ENCODE data around the gene PDCD11.

PDCD11 gene

DNA sequence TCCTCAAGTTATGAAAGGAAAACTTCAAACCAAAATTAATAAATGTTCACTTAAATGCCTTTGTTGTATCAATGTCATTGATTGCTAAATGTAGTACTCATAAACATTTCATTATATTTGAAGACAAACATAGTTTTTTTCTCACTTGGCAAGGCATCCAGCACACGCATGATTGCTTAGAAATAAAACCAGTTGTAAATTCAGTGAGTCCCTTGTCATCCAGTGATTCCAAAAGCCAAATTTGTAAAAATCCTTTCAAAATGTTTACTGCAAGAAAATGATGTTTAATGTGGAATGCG is 90.9 kb downstream of the PDCD11 start:
- Histone ChIP-seq H4K20me1 (ENCODE audit: insufficient read depth, low read length) (no peaks in the 10 kb centered on the region), H3K36me3 (replicated peaks; ENCODE audit: insufficient read depth, low read length) (no peaks in the 10 kb centered on the region), H3K9me2 (replicated peaks; ENCODE audit: insufficient read depth, low read length) (no peaks in the 10 kb centered on the region), H3K4me3 (ENCODE audit: low read length) (no peak overlapping the region), H3F3A (ENCODE audit: insufficient read depth, low read length) (peaks cover 26% of the 10 kb centered on the region), H3K27ac (ENCODE audit: low read length) (no peak overlapping the region), H3K79me2 (ENCODE audit: low read length) (no peaks in the 10 kb centered on the region), H3K9ac (ENCODE audit: low read length) (no peak overlapping the region), H3K9me3 (replicated peaks; ENCODE audit: insufficient read depth, low read length) (no peaks in the 10 kb centered on the region), H2AFZ (ENCODE audit: low read length) (no peak overlapping the region), H3K4me1 (ENCODE audit: low read length) (peaks cover 23% of the 10 kb centered on the region), H3K27me3 (replicated peaks; ENCODE audit: insufficient read depth, low read length) (no peaks in the 10 kb centered on the region), H3K4me2 (ENCODE audit: low read depth, low read length) (no peak overlapping the region)
- no peak for DNase-seq
- TF ChIP-seq EZH2 (optimal IDR thresholded peaks at IDR 0.05; ENCODE audit: low read depth, low read length) (no peak), EZH2phosphoT487 (IDR thresholded peaks at IDR 0.05; ENCODE audit: low read length) (no peak)
- TF ChIP-seq, protein P1, sequence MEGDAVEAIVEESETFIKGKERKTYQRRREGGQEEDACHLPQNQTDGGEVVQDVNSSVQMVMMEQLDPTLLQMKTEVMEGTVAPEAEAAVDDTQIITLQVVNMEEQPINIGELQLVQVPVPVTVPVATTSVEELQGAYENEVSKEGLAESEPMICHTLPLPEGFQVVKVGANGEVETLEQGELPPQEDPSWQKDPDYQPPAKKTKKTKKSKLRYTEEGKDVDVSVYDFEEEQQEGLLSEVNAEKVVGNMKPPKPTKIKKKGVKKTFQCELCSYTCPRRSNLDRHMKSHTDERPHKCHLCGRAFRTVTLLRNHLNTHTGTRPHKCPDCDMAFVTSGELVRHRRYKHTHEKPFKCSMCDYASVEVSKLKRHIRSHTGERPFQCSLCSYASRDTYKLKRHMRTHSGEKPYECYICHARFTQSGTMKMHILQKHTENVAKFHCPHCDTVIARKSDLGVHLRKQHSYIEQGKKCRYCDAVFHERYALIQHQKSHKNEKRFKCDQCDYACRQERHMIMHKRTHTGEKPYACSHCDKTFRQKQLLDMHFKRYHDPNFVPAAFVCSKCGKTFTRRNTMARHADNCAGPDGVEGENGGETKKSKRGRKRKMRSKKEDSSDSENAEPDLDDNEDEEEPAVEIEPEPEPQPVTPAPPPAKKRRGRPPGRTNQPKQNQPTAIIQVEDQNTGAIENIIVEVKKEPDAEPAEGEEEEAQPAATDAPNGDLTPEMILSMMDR (IDR thresholded peaks at IDR 0.05; ENCODE audit: low read length), result no peak

DNA sequence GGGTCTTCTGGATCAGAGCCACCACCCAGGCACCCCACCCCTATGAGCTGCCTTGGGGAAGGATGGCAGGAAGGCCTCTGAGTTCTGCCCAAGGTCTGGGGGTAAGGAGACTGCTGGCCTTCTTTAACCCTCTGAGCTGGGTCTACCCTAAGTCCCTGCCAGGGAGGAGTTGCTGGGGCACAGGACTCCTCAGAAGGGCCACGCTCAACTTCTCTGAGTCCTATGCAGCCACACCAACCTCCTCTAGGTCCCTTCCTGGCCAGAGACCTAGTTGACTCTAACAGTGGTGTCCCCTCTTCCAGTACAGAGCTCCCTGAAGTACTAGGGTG is 94.5 kb downstream of the PDCD11 start:
- Histone ChIP-seq H3K4me1 (ENCODE audit: low read length) (peaks cover 40% of the 10 kb centered on the region), H3K9me3 (replicated peaks; ENCODE audit: insufficient read depth, low read length) (no peaks in the 10 kb centered on the region), H3K79me2 (ENCODE audit: low read length) (0 out of 2 replicates have a peak, but pooled peaks cover 13% of the 10 kb centered on the region), H3K4me3 (ENCODE audit: low read length) (no peak overlapping the region), H3K27me3 (replicated peaks; ENCODE audit: insufficient read depth, low read length) (no peaks in the 10 kb centered on the region), H3K9me2 (replicated peaks; ENCODE audit: insufficient read depth, low read length) (no peaks in the 10 kb centered on the region), H3K27ac (ENCODE audit: low read length) (peak overlapping the region; percentile 85), H3K9ac (ENCODE audit: low read length) (peak overlapping the region; percentile 74), H3F3A (ENCODE audit: insufficient read depth, low read length) (peaks cover 30% of the 10 kb centered on the region), H4K20me1 (ENCODE audit: insufficient read depth, low read length) (no peaks in the 10 kb centered on the region), H2AFZ (ENCODE audit: low read length) (no peak overlapping the region), H3K4me2 (ENCODE audit: low read depth, low read length) (peak overlapping the region; percentile 67), H3K36me3 (replicated peaks; ENCODE audit: insufficient read depth, low read length) (no peaks in the 10 kb centered on the region)
- no peak for DNase-seq
- no peak for TF ChIP-seq EZH2phosphoT487 (IDR thresholded peaks at IDR 0.05; ENCODE audit: low read length)
- TF ChIP-seq, protein P1 (IDR thresholded peaks at IDR 0.05; ENCODE audit: low read length), result no peak
- no peak for TF ChIP-seq EZH2 (optimal IDR thresholded peaks at IDR 0.05; ENCODE audit: low read depth, low read length)

DNA sequence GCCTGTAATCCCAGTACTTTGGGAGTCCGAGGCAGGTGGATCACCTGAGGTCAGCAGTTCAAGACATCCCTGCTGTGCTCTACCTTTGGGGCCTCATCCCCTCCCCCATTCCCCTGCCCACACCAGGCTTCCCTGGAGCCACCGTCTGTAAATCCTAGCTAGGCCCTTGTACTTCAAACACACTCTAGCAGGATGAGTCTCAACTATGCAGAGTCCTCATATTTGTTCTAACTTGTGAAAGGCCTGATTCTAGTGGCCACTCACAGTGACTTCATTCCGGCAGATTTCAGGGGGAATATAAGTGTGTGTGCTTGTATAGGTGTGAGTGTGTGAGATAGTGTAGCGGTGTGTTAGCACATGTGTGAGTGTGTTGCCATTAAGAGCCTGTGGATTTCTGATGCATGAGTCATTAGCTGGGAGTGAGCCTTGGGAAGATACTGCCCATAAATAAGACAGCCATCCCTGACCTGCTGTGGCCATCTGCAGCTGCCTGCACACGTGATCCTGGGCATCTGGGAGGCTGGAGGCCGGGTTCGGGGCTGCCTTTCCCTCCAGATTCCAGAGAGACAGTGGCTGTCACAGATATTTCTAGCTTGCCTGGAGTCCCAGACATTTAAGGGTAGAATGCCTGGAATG is 95.4 kb downstream of the PDCD11 start:
- no peaks in the 10 kb centered on the region for H3K9me2 ChIP-seq (replicated peaks; ENCODE audit: insufficient read depth, low read length)
- peaks cover 13% of the 10 kb centered on the region; the same call in 1 of the 2 replicates for H3K79me2 ChIP-seq (ENCODE audit: low read length)
- no peaks in the 10 kb centered on the region for H3K27me3 ChIP-seq (replicated peaks; ENCODE audit: insufficient read depth, low read length)
- no peak overlapping the region for H3K9ac ChIP-seq (ENCODE audit: low read length)
- DNase-seq, result no peak
- TF ChIP-seq EZH2 (optimal IDR thresholded peaks at IDR 0.05; ENCODE audit: low read depth, low read length) (no peak), EZH2phosphoT487 (IDR thresholded peaks at IDR 0.05; ENCODE audit: low read length) (no peak)
- TF ChIP-seq, protein P1 (IDR thresholded peaks at IDR 0.05; ENCODE audit: low read length), result no peak
- H4K20me1 ChIP-seq (ENCODE audit: insufficient read depth, low read length), result no peaks in the 10 kb centered on the region
- peaks cover 38% of the 10 kb centered on the region for H3K4me1 ChIP-seq (ENCODE audit: low read length)
- no peaks in the 10 kb centered on the region for H3K36me3 ChIP-seq (replicated peaks; ENCODE audit: insufficient read depth, low read length)
- peaks cover 25% of the 10 kb centered on the region for H3F3A ChIP-seq (ENCODE audit: insufficient read depth, low read length)
- H3K4me3 ChIP-seq (ENCODE audit: low read length), result no peak overlapping the region
- H2AFZ ChIP-seq (ENCODE audit: low read length), result no peak overlapping the region
- no peak overlapping the region for H3K27ac ChIP-seq (ENCODE audit: low read length)
- no peak overlapping the region for H3K4me2 ChIP-seq (ENCODE audit: low read depth, low read length)
- no peaks in the 10 kb centered on the region for H3K9me3 ChIP-seq (replicated peaks; ENCODE audit: insufficient read depth, low read length)
